H1 (cell line): ENCODE data around the gene SUZ12. TPM values are rescaled to one million over a fixed set of nuclear protein-coding genes. Genes with fewer than 3 reads are reported as not detected.
A peak's percentile ranks its signal among the peaks of the same experiment; 100 is the strongest.
"Not testable (repeated sequence)": the region's sequence is repeated elsewhere in the genome, so short reads cannot be mapped to it uniquely, and the experiment has no call there.

Source experiments
- CTCF ChIA-PET: fragments of 300-600 bp; sonication (Branson Sonifier 250); formaldehyde crosslinking; loops from one replicate; lab custom pipeline; 2021; ENCODE audit not compliant: partially characterized antibody; lab: Charles Lee
- POLR2A ChIA-PET: fragments of 300-600 bp; sonication (Branson Sonifier 250); formaldehyde crosslinking; loops from one replicate; lab custom pipeline; 2021; ENCODE audit warnings: inconsistent platforms; ENCODE audit not compliant: partially characterized antibody; lab: Charles Lee
- DNase-seq, 2 experiments: peaks; one replicate each; pipeline versions ENCODE4 v3.0.0 to v3.0.0-alpha.2; 2010 to 2022; ENCODE audit warnings: low spot score in 2 of 2, low read depth in 1 of 2, mixed read lengths in 1 of 2
- FAIRE-seq: peaks from 2 replicates; lab custom pipeline; 2011; peaks lifted over from hg19 to GRCh38; lab: Jason Lieb, UNC
- H2AFZ ChIP-seq: 2 replicates; pipeline ENCODE4 v1.8.1; 2012; ENCODE audit warnings: low read length, inconsistent platforms
- H2AK5ac ChIP-seq: 2 replicates; pipeline ENCODE4 v1.6.1; 2013; ENCODE audit warnings: low read depth, low read length
- H2BK120ac ChIP-seq: replicated peaks from 2 replicates; pipeline ENCODE3; 2013; ENCODE audit warnings: low read depth, low read length, inconsistent platforms
- H2BK12ac ChIP-seq: 2 replicates; pipeline ENCODE4 v1.6.1; 2013; ENCODE audit warnings: low read depth, low read length
- H2BK15ac ChIP-seq: 2 replicates; pipeline ENCODE4 v1.6.1; 2013; ENCODE audit warnings: low read length
- H2BK20ac ChIP-seq: 2 replicates; pipeline ENCODE4 v1.6.1; 2013; ENCODE audit warnings: low read length
- H2BK5ac ChIP-seq: 2 replicates; pipeline ENCODE4 v1.6.1; 2013; ENCODE audit warnings: low read depth, low read length
- H3K14ac ChIP-seq: 2 replicates; pipeline ENCODE4 v1.6.1; 2013; ENCODE audit warnings: inconsistent platforms; ENCODE audit not compliant: insufficient read length
- H3K18ac ChIP-seq: 2 replicates; pipeline ENCODE4 v1.6.1; 2013; ENCODE audit warnings: low read length; ENCODE audit errors: extremely low read depth
- H3K23ac ChIP-seq: 2 replicates; pipeline ENCODE4 v1.6.1; 2013; ENCODE audit warnings: inconsistent platforms; ENCODE audit not compliant: insufficient read length
- H3K23me2 ChIP-seq: 2 replicates; pipeline ENCODE4 v1.6.1; 2013; ENCODE audit warnings: low read depth, low read length
- H3K27ac ChIP-seq: 2 replicates; pipeline ENCODE4 v1.6.1; 2011; ENCODE audit warnings: low read depth, low read length, inconsistent platforms
- H3K27me3 ChIP-seq, 4 experiments: replicated peaks in 1 of 4; 1 replicate in 1 of 4; 2 replicates in 3 of 4; pipeline versions ENCODE4 v1.6.1 to v1.8.1; 2011 to 2013; ENCODE audit warnings: low read length in 3 of 4, mild to moderate bottlenecking in 3 of 4, inconsistent platforms in 2 of 4, mixed read lengths in 2 of 4, moderate library complexity in 1 of 4; ENCODE audit not compliant: control insufficient read depth in 3 of 4, insufficient read depth in 3 of 4; ENCODE audit errors: extremely low read depth in 1 of 4
- H3K36me3 ChIP-seq, 4 experiments: 2 replicates each; pipeline versions ENCODE4 v1.6.1 to v1.8.1; 2011 to 2013; ENCODE audit warnings: mild to moderate bottlenecking in 4 of 4, low read length in 3 of 4, moderate library complexity in 2 of 4, control low read depth in 1 of 4, inconsistent platforms in 1 of 4; ENCODE audit not compliant: insufficient read depth in 4 of 4, control insufficient read depth in 2 of 4
- H3K4ac ChIP-seq: replicated peaks from 2 replicates; pipeline ENCODE3; 2013; ENCODE audit warnings: low read length, low read depth, mixed read lengths, inconsistent platforms; ENCODE audit not compliant: insufficient read length
- H3K4me1 ChIP-seq, 4 experiments: replicated peaks in 1 of 4; 1 replicate in 1 of 4; 2 replicates in 3 of 4; pipeline versions ENCODE4 v1.6.1 to v1.8.1; 2011 to 2013; ENCODE audit warnings: low read length in 3 of 4, inconsistent platforms in 2 of 4, mixed read lengths in 1 of 4; ENCODE audit not compliant: insufficient read depth in 4 of 4, control insufficient read depth in 3 of 4
- H3K4me2 ChIP-seq, 2 experiments: 2 replicates each; pipeline versions ENCODE4 v1.6.1 to v1.8.1; 2011 to 2013; ENCODE audit warnings: low read depth in 2 of 2, low read length in 2 of 2, control low read depth in 1 of 2, inconsistent platforms in 1 of 2, mild to moderate bottlenecking in 1 of 2; ENCODE audit not compliant: insufficient read depth in 1 of 2
- H3K4me3 ChIP-seq, 4 experiments: fragments of 200-600, 300-600 bp in 1 of 4; sonication (generic), shearing (Covaris generic), sonication (Bioruptor Twin) in 1 of 4; 2 replicates each; pipeline versions ENCODE4 v1.5.1 to v1.8.1; 2011 to 2016; ENCODE audit warnings: low read length in 4 of 4, low read depth in 3 of 4, control low read depth in 2 of 4, inconsistent platforms in 2 of 4, mild to moderate bottlenecking in 2 of 4, mixed read lengths in 1 of 4, moderate library complexity in 1 of 4; ENCODE audit not compliant: insufficient read depth in 2 of 4; ENCODE audit errors: extremely low read depth in 1 of 4
- H3K56ac ChIP-seq: replicated peaks from 2 replicates; pipeline ENCODE3; 2013; ENCODE audit warnings: low read depth, mild to moderate bottlenecking, mixed read lengths, low read length, inconsistent platforms; ENCODE audit not compliant: insufficient read length
- H3K79me1 ChIP-seq: 2 replicates; pipeline ENCODE4 v1.6.1; 2013; ENCODE audit warnings: low read depth, low read length, control low read depth
- H3K79me2 ChIP-seq, 2 experiments: 2 replicates each; pipeline versions ENCODE4 v1.6.1 to v1.8.1; 2012 to 2013; ENCODE audit warnings: low read length in 2 of 2, mild to moderate bottlenecking in 2 of 2, inconsistent platforms in 1 of 2; ENCODE audit not compliant: insufficient read depth in 2 of 2, control insufficient read depth in 1 of 2
- H3K9ac ChIP-seq, 4 experiments: replicated peaks in 1 of 4; 1 replicate in 1 of 4; 2 replicates in 3 of 4; pipeline versions ENCODE4 v1.6.1 to v1.8.1; 2011 to 2013; ENCODE audit warnings: low read depth in 3 of 4, low read length in 3 of 4, control low read depth in 2 of 4, mild to moderate bottlenecking in 2 of 4, moderate library complexity in 2 of 4, inconsistent platforms in 1 of 4; ENCODE audit errors: extremely low read depth in 1 of 4
- H3K9me3 ChIP-seq, 2 experiments: 2 replicates each; pipeline versions ENCODE4 v1.6.1 to v1.8.1; 2012 to 2013; ENCODE audit warnings: mild to moderate bottlenecking in 2 of 2, moderate library complexity in 2 of 2, control low read depth in 1 of 2, inconsistent platforms in 1 of 2, low read depth in 1 of 2, low read length in 1 of 2, mixed read lengths in 1 of 2; ENCODE audit not compliant: insufficient read depth in 2 of 2
- H4K20me1 ChIP-seq, 2 experiments: replicated peaks in 1 of 2; 2 replicates each; pipeline versions ENCODE3 to v1.8.1; 2011 to 2013; ENCODE audit warnings: inconsistent platforms in 2 of 2, low read length in 2 of 2, mild to moderate bottlenecking in 1 of 2; ENCODE audit not compliant: insufficient read depth in 2 of 2, control insufficient read depth in 1 of 2
- H4K5ac ChIP-seq: 2 replicates; pipeline ENCODE4 v1.6.1; 2013; ENCODE audit warnings: low read length, low read depth, mixed read lengths, inconsistent platforms; ENCODE audit not compliant: insufficient read length
- H4K8ac ChIP-seq: 2 replicates; pipeline ENCODE4 v1.8.0; 2013; ENCODE audit warnings: mild to moderate bottlenecking, moderate library complexity, low read length, inconsistent platforms; ENCODE audit not compliant: insufficient read depth; ENCODE audit errors: extremely low read depth
- H4K91ac ChIP-seq: replicated peaks from 2 replicates; pipeline ENCODE3; 2013; ENCODE audit warnings: low read length, mixed read lengths, inconsistent platforms; ENCODE audit not compliant: insufficient read length
- ASH2L ChIP-seq: fragments of 200-600, 300-600 bp; sonication (generic); IDR thresholded peaks from one replicate; pipeline ENCODE4 v1.7.1; 2017; ENCODE audit warnings: low read length
- E2F6 ChIP-seq: IDR thresholded peaks from 2 replicates; pipeline ENCODE4 v1.6.1; 2012; ENCODE audit warnings: inconsistent platforms
- EGR1 ChIP-seq: IDR thresholded peaks from 2 replicates; pipeline ENCODE4 v1.6.1; 2011; ENCODE audit warnings: low read depth, low read length, borderline replicate concordance
- POLR2A ChIP-seq, 2 experiments: IDR thresholded peaks; 1 replicate in 1 of 2; 2 replicates in 1 of 2; pipeline ENCODE4 v1.6.1; 2011; ENCODE audit warnings: low read depth in 2 of 2, low read length in 2 of 2, mild to moderate bottlenecking in 2 of 2; ENCODE audit errors: control extremely low read depth in 1 of 2
- POLR2AphosphoS5 ChIP-seq: IDR thresholded peaks from 2 replicates; pipeline ENCODE4 v1.6.1; 2011; ENCODE audit warnings: low read depth, low read length
- TAF1 ChIP-seq: IDR thresholded peaks from 2 replicates; pipeline ENCODE4 v1.6.1; 2011; ENCODE audit warnings: mild to moderate bottlenecking, low read depth, low read length
- TAF7 ChIP-seq: optimal IDR thresholded peaks from 2 replicates; pipeline ENCODE3; 2011; ENCODE audit warnings: low read depth, mild to moderate bottlenecking, inconsistent platforms, low read length, moderate library complexity, borderline replicate concordance
- YY1 ChIP-seq: IDR thresholded peaks from 2 replicates; pipeline ENCODE4 v1.6.1; 2011; ENCODE audit warnings: low read depth, mild to moderate bottlenecking, low read length
- WGBS, 2 experiments: shearing (Covaris generic) in 1 of 2; methylation state at CpG; one replicate each; pipeline versions ENCODE4 v1.1.6 to v1.1.7; 2013 to 2015; ENCODE audit warnings: low lambda C conversion rate in 2 of 2, mixed read lengths in 2 of 2, inconsistent platforms in 1 of 2, low coverage in 1 of 2, missing lambda C conversion rate in 1 of 2; ENCODE audit not compliant: insufficient replicate concordance in 2 of 2, insufficient coverage in 1 of 2, insufficient read length in 1 of 2; ENCODE audit errors: extremely low coverage in 1 of 2, missing lambda C conversion rate in 1 of 2; 5-methylcytosine and 5-hydroxymethylcytosine counted together
- long read RNA-seq, 2 experiments: library from RNA in 1 of 2; library from capped mRNA in 1 of 2; stranded (forward); transcript quantifications; one replicate each; pipeline ENCODE4 v2.0.0, GENCODE V29; 2021; ENCODE audit warnings: inconsistent platforms in 1 of 2
- polyA minus RNA-seq, 3 experiments: library from RNA; depleted of rRNA, polyadenylated mRNA; stranded (reverse); fragments of >200 nt; gene quantifications; 1 replicate in 2 of 3; 2 replicates in 1 of 3; pipeline ENCODE4 v1.2.3, GENCODE V29; 2011
- polyA plus RNA-seq, 7 experiments: library from polyadenylated mRNA; depleted of rRNA in 3 of 7; stranded (reverse) in 5 of 7; unstranded in 2 of 7; fragments of >200 nt in 5 of 7; fragments of 200-250 nt in 2 of 7; gene quantifications; 1 replicate in 5 of 7; 2 replicates in 1 of 7; 4 replicates in 1 of 7; pipeline versions ENCODE4 v1.2.1 to v1.2.3, GENCODE V29; 2011 to 2013; ENCODE audit warnings: missing spikeins in 2 of 7, mixed read lengths in 2 of 7
- total RNA-seq: library from RNA; stranded (reverse); fragmentation: NEBNext Ultra II Directional; extraction: Animal tissue kit (Norgen Biotek cat#: 25700); gene quantifications from 2 replicates; pipeline ENCODE4 v1.2.1, GENCODE V29; 2021

SUZ12 gene
- total RNA-seq = 32.1 and 34.6 TPM in 2 replicates
- polyA plus RNA-seq (2011; rRNA removed) = 5.3 and 9.1 TPM in 2 replicates
- polyA plus RNA-seq (2011; cell fraction: cytosol; rRNA removed) = 12.1 TPM
- polyA plus RNA-seq (2011; cell fraction: nucleus; rRNA removed) = 7.6 TPM
- polyA plus RNA-seq (2012, experiment 1 of 2) = 9.1 to 20.8 TPM (median 11.5 TPM) in 4 replicates
- 2.1 TPM for polyA plus RNA-seq (2012, experiment 2 of 2)
- polyA plus RNA-seq (2013, experiment 1 of 2) = 30.4 TPM
- 27.9 TPM for polyA plus RNA-seq (2013, experiment 2 of 2)
- polyA minus RNA-seq (2011; rRNA and poly(A)+ RNA removed) = 11.5 and 19.0 TPM in 2 replicates
- polyA minus RNA-seq (2011; cell fraction: cytosol; rRNA and poly(A)+ RNA removed) = 14.6 TPM
- polyA minus RNA-seq (2011; cell fraction: nucleus; rRNA and poly(A)+ RNA removed) = 17.6 TPM
- long read RNA-seq, experiment 1, full-length matches to known transcripts = 7 of 39 reads
- long read RNA-seq, experiment 1, partial matches to known transcripts = 31 of 39 reads
- long read RNA-seq, experiment 1, other reads (novel, unspliced or antisense) = 1 of 39 reads
- long read RNA-seq, experiment 2, partial matches to known transcripts = 3 of 6 reads
- long read RNA-seq, experiment 2, other reads (novel, unspliced or antisense) = 3 of 6 reads

GRCh38 chr17:31936615-31937609 lies at the start of gene SUZ12:
SUZ12 (plus strand) TSS chr17:31937007; CDS start chr17:31937247, 240 bp downstream.
- H3K9me3 ChIP-seq, H3K79me1 ChIP-seq, H3K4me1 ChIP-seq, H3K23me2 ChIP-seq, H3K36me3 ChIP-seq, H3K23ac ChIP-seq, H4K20me1 ChIP-seq, H2BK12ac ChIP-seq, H2AK5ac ChIP-seq, H2BK20ac ChIP-seq, H2BK15ac ChIP-seq, H3K4ac ChIP-seq, H2BK120ac ChIP-seq, FAIRE-seq, H3K14ac ChIP-seq, H4K91ac ChIP-seq, H3K27me3 ChIP-seq: not testable (repeated sequence)
- Histone ChIP-seq H3K56ac (peak within 1 kb of the TSS; percentile 82), H3K4me3 (peak within 1 kb of the TSS; percentile 65 to 77 (median 68)), H3K79me2 (peaks cover 13 to 38% of the 10 kb centered on the region in 2 experiments), H3K27ac (peak within 1 kb of the TSS; percentile 86; the same call in 1 of the 2 replicates), H4K8ac (peak within 1 kb of the TSS; percentile 92; the same call in 1 of the 2 replicates), H3K18ac (peak within 1 kb of the TSS; percentile 81), H3K9ac (peak within 1 kb of the TSS; percentile 82 to 90 (median 84)), H4K5ac (peak within 1 kb of the TSS; percentile 80), H3K4me2 (peak within 1 kb of the TSS; percentile 63 to 72), H2BK5ac (peak within 1 kb of the TSS; percentile 88), H2AFZ (0 out of 2 replicates have a peak within 1 kb of the TSS, but pooled peaks have one; percentile 93)
- ChIA-PET CTCF (interaction anchor here (0.6 to 1.2 kb wide), 4 partner anchors 23 to 75 kb away, joined by 3 to 5 read pairs (median 4); partner anchors contain the start of gene UTP6), POLR2A (interaction anchor here (0.7 to 2.4 kb wide), 5 partner anchors 10 to 174 kb away, joined by 3 to 13 read pairs (median 4); no protein-coding TSS in a partner anchor)
- WGBS, 2 experiments = 0% methylated on average over 26 of the region's 93 CpGs; no CpG with 5 or more reads in 1 of the 2 experiments
- peak; percentile 31 to 88 for DNase-seq
- peak; percentile 76 for TF ChIP-seq POLR2AphosphoS5
- TF ChIP-seq ASH2L = peak; percentile 48
- TF ChIP-seq EGR1 = peak; percentile 22; the same call in 1 of the 2 replicates
- peak; percentile 74 for TF ChIP-seq TAF1
- peak; percentile 60; the same call in 1 of the 2 replicates for TF ChIP-seq E2F6
- TF ChIP-seq TAF7 = peak; percentile 25
- peak; percentile 82 to 87 for TF ChIP-seq POLR2A (IDR thresholded peaks at IDR 0.05; ENCODE audit: control extremely low read depth in 1 of 2, low read depth in 2 of 2, low read length in 2 of 2)
- peak; percentile 57; the same call in 1 of the 2 replicates for TF ChIP-seq YY1
